Nephron (organoid): ENCODE results near the gene OSBPL10.

ENCODE experiments used
- H3K27ac Mint-ChIP-seq, 3 experiments: 2 replicates each; pipeline ENCODE4 v1.8.0; 2020; ENCODE audit warnings: mixed read lengths in 3 of 3, mild to moderate bottlenecking in 2 of 3, moderate library complexity in 1 of 3
- H3K27me3 Mint-ChIP-seq: 2 replicates; pipeline ENCODE4 v1.8.0; 2021; ENCODE audit warnings: low read depth, mild to moderate bottlenecking, moderate library complexity, mixed read lengths
- H3K36me3 Mint-ChIP-seq: 2 replicates; pipeline ENCODE4 v1.8.0; 2020; ENCODE audit warnings: low read depth, mixed read lengths
- H3K4me1 Mint-ChIP-seq: 2 replicates; pipeline ENCODE4 v1.8.0; 2020; ENCODE audit warnings: mixed read lengths
- H3K4me3 Mint-ChIP-seq, 3 experiments: 2 replicates each; pipeline ENCODE4 v1.8.0; 2020; ENCODE audit warnings: mild to moderate bottlenecking in 3 of 3, mixed read lengths in 3 of 3, moderate library complexity in 2 of 3
- H3K9me3 Mint-ChIP-seq: 2 replicates; pipeline ENCODE4 v1.8.0; 2020; ENCODE audit warnings: mixed read lengths
- TF ChIP-seq, protein P1 (sequence below), 3 experiments: fragments of 200-600 bp; sonication (generic); IDR thresholded peaks; one replicate each; pipeline ENCODE4 v1.5.0; 2021; ENCODE audit warnings: antibody characterized with exemption in 3 of 3; ENCODE audit not compliant: unreplicated experiment in 3 of 3

Gene OSBPL10

DNA sequence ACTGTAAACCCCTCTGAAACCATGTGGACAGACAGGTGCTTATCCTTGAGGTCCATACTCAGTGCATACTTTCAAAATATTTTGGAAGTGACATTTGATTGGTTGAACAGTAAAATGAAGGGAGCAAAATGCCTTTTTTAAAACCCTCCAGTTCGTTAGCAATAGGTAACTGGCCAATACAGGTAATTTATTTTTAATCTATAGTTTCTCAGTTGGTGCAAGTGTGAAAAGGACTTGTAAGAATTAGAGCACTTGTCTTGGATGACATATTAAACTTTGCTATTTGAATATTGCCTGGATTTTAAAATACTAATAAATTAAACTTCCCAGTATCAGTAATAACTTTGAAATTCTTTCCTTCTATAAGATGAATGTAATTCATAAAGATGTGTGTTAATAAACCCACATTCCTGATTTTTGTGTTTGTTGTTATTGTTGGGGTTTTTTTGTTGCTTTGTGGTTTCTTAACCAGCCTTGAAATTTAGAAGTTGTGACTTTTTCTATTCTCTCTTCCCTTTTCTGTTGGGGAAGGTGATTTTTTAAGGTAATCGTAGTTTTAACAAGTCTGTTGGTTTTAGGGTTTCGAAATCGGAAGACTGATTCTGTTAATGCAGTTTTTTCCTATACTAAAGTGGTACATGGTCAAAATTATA, 358.3 kb downstream of the OSBPL10 start:
- Mint-ChIP-seq H3K4me1 (no peaks in the 10 kb centered on the region), H3K36me3 (peaks cover 71% of the 10 kb centered on the region), H3K27ac (no peak overlapping the region), H3K9me3 (no peaks in the 10 kb centered on the region), H3K27me3 (no peaks in the 10 kb centered on the region), H3K4me3 (no peak overlapping the region)
- TF ChIP-seq, protein P1, sequence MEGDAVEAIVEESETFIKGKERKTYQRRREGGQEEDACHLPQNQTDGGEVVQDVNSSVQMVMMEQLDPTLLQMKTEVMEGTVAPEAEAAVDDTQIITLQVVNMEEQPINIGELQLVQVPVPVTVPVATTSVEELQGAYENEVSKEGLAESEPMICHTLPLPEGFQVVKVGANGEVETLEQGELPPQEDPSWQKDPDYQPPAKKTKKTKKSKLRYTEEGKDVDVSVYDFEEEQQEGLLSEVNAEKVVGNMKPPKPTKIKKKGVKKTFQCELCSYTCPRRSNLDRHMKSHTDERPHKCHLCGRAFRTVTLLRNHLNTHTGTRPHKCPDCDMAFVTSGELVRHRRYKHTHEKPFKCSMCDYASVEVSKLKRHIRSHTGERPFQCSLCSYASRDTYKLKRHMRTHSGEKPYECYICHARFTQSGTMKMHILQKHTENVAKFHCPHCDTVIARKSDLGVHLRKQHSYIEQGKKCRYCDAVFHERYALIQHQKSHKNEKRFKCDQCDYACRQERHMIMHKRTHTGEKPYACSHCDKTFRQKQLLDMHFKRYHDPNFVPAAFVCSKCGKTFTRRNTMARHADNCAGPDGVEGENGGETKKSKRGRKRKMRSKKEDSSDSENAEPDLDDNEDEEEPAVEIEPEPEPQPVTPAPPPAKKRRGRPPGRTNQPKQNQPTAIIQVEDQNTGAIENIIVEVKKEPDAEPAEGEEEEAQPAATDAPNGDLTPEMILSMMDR (IDR thresholded peaks at IDR 0.05; ENCODE audit: unreplicated experiment in 3 of 3) = no peak

DNA sequence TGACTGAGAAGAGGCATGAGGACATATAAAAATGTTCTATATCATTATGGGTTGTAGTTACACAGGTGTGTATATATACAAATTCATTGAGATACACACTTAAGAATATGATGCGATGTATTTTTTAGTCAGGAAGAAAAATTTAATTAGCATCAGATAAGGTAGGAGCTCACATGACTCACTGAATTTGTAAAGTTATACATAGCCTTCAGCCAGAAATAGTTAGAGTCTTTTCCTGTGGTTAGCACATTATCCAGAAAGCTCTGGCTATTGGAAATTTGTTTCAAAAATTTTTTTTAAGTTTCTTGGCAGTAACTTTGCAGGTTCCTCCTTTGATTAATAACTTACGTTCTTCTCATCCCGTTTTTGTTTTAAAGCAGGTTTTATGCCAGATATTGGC, 359.7 kb downstream of the OSBPL10 start:
- no peaks in the 10 kb centered on the region for H3K9me3 Mint-ChIP-seq
- H3K36me3 Mint-ChIP-seq = peaks cover 66% of the 10 kb centered on the region
- no peak overlapping the region for H3K27ac Mint-ChIP-seq
- H3K4me1 Mint-ChIP-seq = no peaks in the 10 kb centered on the region
- TF ChIP-seq, protein P1 (IDR thresholded peaks at IDR 0.05; ENCODE audit: unreplicated experiment in 3 of 3) = no peak
- no peak overlapping the region for H3K4me3 Mint-ChIP-seq
- H3K27me3 Mint-ChIP-seq = no peaks in the 10 kb centered on the region

DNA sequence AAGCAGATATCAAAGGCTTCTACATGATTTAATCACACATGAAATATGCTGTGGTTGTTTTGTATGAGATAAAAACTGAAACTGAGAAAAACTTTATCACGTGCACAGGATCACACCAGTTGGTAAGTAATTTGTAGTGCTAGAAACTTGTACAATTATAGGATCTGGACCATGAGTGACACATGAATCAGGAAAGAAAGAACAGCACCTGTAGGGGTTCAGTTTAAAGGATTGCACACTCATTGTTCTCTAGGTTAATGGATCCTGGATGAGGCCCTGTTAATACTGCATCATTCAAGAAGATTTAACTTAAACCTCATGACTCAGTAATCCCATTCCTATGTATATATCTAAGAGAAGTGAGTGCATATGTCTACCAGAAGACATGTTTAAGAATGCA, 360.4 kb downstream of the OSBPL10 start:
- TF ChIP-seq, protein P1 (IDR thresholded peaks at IDR 0.05; ENCODE audit: unreplicated experiment in 3 of 3) = no peak
- H3K27ac Mint-ChIP-seq = no peak overlapping the region
- H3K4me3 Mint-ChIP-seq = no peak overlapping the region
- H3K4me1 Mint-ChIP-seq = peaks cover 4% of the 10 kb centered on the region
- H3K36me3 Mint-ChIP-seq = peaks cover 65% of the 10 kb centered on the region
- no peaks in the 10 kb centered on the region for H3K27me3 Mint-ChIP-seq
- H3K9me3 Mint-ChIP-seq = no peaks in the 10 kb centered on the region

DNA sequence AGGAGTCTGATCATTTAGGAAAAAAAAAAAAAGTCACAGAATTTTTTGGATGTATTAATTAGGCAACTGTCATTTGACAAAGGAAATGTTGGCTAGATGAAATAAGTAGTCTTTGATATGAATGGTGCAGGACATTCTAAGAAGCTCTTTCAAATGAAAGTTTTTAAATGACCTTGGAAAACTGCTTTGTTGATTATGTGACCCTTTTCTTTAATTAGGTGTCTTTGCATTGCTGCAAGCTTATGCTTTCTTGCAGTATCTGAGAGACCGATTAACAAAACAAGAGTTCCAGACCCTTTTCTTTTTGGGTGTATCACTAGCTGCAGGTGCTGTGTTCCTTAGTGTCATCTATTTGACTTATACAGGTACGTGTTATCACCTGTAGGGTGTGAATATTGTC, 364.4 kb downstream of the OSBPL10 start:
- Mint-ChIP-seq H3K9me3 (no peaks in the 10 kb centered on the region), H3K36me3 (peaks cover 64% of the 10 kb centered on the region), H3K4me1 (peaks cover 9% of the 10 kb centered on the region), H3K4me3 (no peak overlapping the region), H3K27me3 (no peaks in the 10 kb centered on the region), H3K27ac (no peak overlapping the region)
- TF ChIP-seq, protein P1 (IDR thresholded peaks at IDR 0.05; ENCODE audit: unreplicated experiment in 3 of 3) = no peak

DNA sequence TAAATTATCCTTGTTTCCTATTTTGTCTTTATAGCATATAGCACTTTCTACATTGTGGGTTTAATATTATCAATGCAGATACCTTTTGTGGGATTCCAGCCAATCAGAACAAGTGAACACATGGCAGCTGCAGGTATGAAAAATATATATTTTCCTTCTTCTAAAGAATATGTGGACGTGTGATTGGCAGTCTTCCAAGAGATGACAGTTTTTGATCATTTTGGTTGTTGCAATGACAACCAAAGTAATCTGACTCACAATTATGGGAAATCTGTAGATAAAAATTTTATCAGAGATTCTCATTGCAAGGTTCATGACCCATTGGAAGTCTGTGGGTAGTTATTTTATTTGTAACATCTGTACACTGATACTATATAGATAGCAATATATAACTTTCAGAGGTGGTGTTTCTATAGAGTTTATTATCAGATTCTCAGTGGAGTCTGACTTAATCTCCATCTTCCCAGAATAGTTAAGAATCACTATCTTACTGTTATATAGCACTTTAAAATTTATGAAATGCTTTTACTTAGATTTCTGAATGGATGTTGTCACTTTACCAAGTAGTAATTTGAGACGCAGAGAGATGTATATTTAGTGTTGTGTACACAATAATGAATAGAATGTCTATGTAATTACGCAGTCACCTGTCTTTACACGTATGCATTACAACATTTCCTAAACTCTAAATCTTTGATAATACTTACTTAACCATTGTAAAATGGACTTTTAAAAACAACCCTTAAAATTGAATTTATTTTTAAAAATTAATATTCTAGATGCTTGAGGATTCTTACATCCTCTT, 365.8 kb downstream of the OSBPL10 start:
- H3K27ac Mint-ChIP-seq = no peak overlapping the region

More for the DNA sequence above, 365.8 kb downstream of the OSBPL10 start:
- Mint-ChIP-seq H3K4me1 (peaks cover 9% of the 10 kb centered on the region), H3K27me3 (no peaks in the 10 kb centered on the region), H3K4me3 (no peak overlapping the region), H3K9me3 (no peaks in the 10 kb centered on the region), H3K36me3 (peaks cover 62% of the 10 kb centered on the region)
- TF ChIP-seq, protein P1 (IDR thresholded peaks at IDR 0.05; ENCODE audit: unreplicated experiment in 3 of 3) = no peak
